Vagina (tissue), 2 donors: Measurements from ENCODE around the gene GRB2. TPM values are rescaled to one million over a fixed set of nuclear protein-coding genes. Genes with fewer than 3 reads are reported as not detected.

Experiments
- DNase-seq, 2 donors: peaks; one replicate each; pipeline ENCODE4 v3.0.0-alpha.2; 2017; ENCODE audit errors: extremely low spot score in 2 of 2
- H3K27ac ChIP-seq: fragments of 200-600 bp; sonication (generic); one replicate; pipeline ENCODE4 v1.5.1; 2019
- H3K27me3 ChIP-seq: fragments of 200-600 bp; sonication (generic); one replicate; pipeline ENCODE4 v1.5.1; 2019
- H3K36me3 ChIP-seq, 2 donors: fragments of 200-600 bp; sonication (generic); one replicate each; pipeline ENCODE4 v1.5.1; 2017 to 2019
- H3K4me1 ChIP-seq: fragments of 200-600 bp; sonication (generic); one replicate; pipeline ENCODE4 v1.5.1; 2019
- H3K4me3 ChIP-seq, 2 donors: fragments of 200-600 bp; sonication (generic); 1 replicate in 1 of 2; 2 replicates in 1 of 2; pipeline ENCODE4 v1.5.1; 2016 to 2019
- H3K9me3 ChIP-seq: fragments of 200-600 bp; sonication (generic); one replicate; pipeline ENCODE4 v1.5.1; 2019
- CTCF ChIP-seq, 3 experiments: fragments of 450-650 bp in 2 of 3; fragments of 200-600 bp in 1 of 3; sonication (generic) in 1 of 3; IDR thresholded peaks; one replicate each; pipeline ENCODE4 v1.5.1; 2017 to 2019; ENCODE audit warnings: antibody characterized with exemption in 3 of 3, mild to moderate bottlenecking in 2 of 3, moderate library complexity in 2 of 3
- POLR2A ChIP-seq, 2 donors: fragments of 450-650 bp; IDR thresholded peaks; one replicate each; pipeline ENCODE4 v1.6.1; 2017; ENCODE audit warnings: antibody characterized with exemption in 2 of 2, mild to moderate bottlenecking in 2 of 2, moderate library complexity in 2 of 2
- POLR2AphosphoS5 ChIP-seq, 2 donors: sonication (generic); formaldehyde crosslinking; IDR thresholded peaks; one replicate each; pipeline ENCODE4 v1.9.0; 2017; ENCODE audit warnings: antibody characterized with exemption in 2 of 2, mild to moderate bottlenecking in 2 of 2, low read depth in 1 of 2; ENCODE audit not compliant: insufficient read depth in 1 of 2
- intact Hi-C: fragments of 100-400 bp; cut with DNase I; formaldehyde crosslinking; loops from one replicate; pipeline ENCODE4 v1.15.1; 2023
- total RNA-seq: library from RNA; depleted of rRNA; stranded (reverse); fragments of >200 nt; gene quantifications from one replicate; pipeline ENCODE4 v1.2.3, GENCODE V29; 2016

The GRB2 gene
- total RNA-seq, 1 donor from 2014 or later = 71.9 TPM

GRCh38 chr17:75289832-75290337 lies 115.6 kb downstream of the GRB2 start:
- Histone ChIP-seq H3K9me3 (no peaks in the 10 kb centered on the region), H3K4me3 (peak overlapping the region; percentile 58 to 70), H3K27ac (peak overlapping the region; percentile 83), H3K27me3 (no peaks in the 10 kb centered on the region), H3K36me3 (no peaks in the 10 kb centered on the region), H3K4me1 (peaks cover 7% of the 10 kb centered on the region)
- TF ChIP-seq CTCF (IDR thresholded peaks at IDR 0.05) = no peak
- no peak for TF ChIP-seq POLR2AphosphoS5 (IDR thresholded peaks at IDR 0.05; ENCODE audit: insufficient read depth in 1 of 2, low read depth in 1 of 2)
- no peak for TF ChIP-seq POLR2A (IDR thresholded peaks at IDR 0.05)
- intact Hi-C loops = no loop called here
- DNase-seq = no peak

- no peaks in the 10 kb centered on the region for H3K27me3 ChIP-seq
- TF ChIP-seq POLR2AphosphoS5 (IDR thresholded peaks at IDR 0.05; ENCODE audit: insufficient read depth in 1 of 2, low read depth in 1 of 2) (peak; percentile 91 to 96), CTCF (IDR thresholded peaks at IDR 0.05) (no peak), POLR2A (IDR thresholded peaks at IDR 0.05) (peak in 1 of 2 donors; percentile 92)
- intact Hi-C loops = no loop called here
- H3K4me1 ChIP-seq = peaks cover 7% of the 10 kb centered on the region
- H3K27ac ChIP-seq = peak within 1 kb of the TSS; percentile 83
- no peaks in the 10 kb centered on the region for H3K36me3 ChIP-seq
- peak; percentile 99 for DNase-seq
- H3K4me3 ChIP-seq = peak within 1 kb of the TSS; percentile 58 to 70
- no peaks in the 10 kb centered on the region for H3K9me3 ChIP-seq
Measured at GRCh38 chr17:75289115-75289831, 116.2 kb downstream of the GRB2 start, which contains the start of gene SLC25A19. TSS of gene SLC25A19 (minus strand) at chr17:75289433. CDS start at chr17:75286764, 2,669 bp downstream.

- Histone ChIP-seq H3K9me3 (no peaks in the 10 kb centered on the region), H3K27me3 (no peaks in the 10 kb centered on the region), H3K36me3 (no peaks in the 10 kb centered on the region), H3K4me1 (peaks cover 7% of the 10 kb centered on the region), H3K4me3 (peak overlapping the region; percentile 58 to 70), H3K27ac (peak overlapping the region; percentile 83)
- no peak for TF ChIP-seq POLR2AphosphoS5 (IDR thresholded peaks at IDR 0.05; ENCODE audit: insufficient read depth in 1 of 2, low read depth in 1 of 2)
- TF ChIP-seq CTCF (IDR thresholded peaks at IDR 0.05) = no peak
- no peak for TF ChIP-seq POLR2A (IDR thresholded peaks at IDR 0.05)
- intact Hi-C loops = no loop called here
- no peak for DNase-seq
Measured at GRCh38 chr17:75288770-75289114, 116.7 kb downstream of the GRB2 start.

GRCh38 chr17:75288359-75288758 lies 117.1 kb downstream of the GRB2 start:
- peak overlapping the region; percentile 83 for H3K27ac ChIP-seq
- no peaks in the 10 kb centered on the region for H3K36me3 ChIP-seq
- TF ChIP-seq POLR2AphosphoS5 (IDR thresholded peaks at IDR 0.05; ENCODE audit: insufficient read depth in 1 of 2, low read depth in 1 of 2) (no peak), CTCF (IDR thresholded peaks at IDR 0.05) (no peak), POLR2A (IDR thresholded peaks at IDR 0.05) (no peak)
- H3K4me3 ChIP-seq = peak overlapping the region; percentile 58 to 70
- intact Hi-C loops = no loop called here
- H3K9me3 ChIP-seq = no peaks in the 10 kb centered on the region
- no peak for DNase-seq
- peaks cover 7% of the 10 kb centered on the region for H3K4me1 ChIP-seq
- H3K27me3 ChIP-seq = no peaks in the 10 kb centered on the region

GRCh38 chr17:75287221-75287620 lies 118.3 kb downstream of the GRB2 start:
- Histone ChIP-seq H3K27ac (no peak overlapping the region), H3K36me3 (no peaks in the 10 kb centered on the region), H3K9me3 (no peaks in the 10 kb centered on the region), H3K4me1 (peaks cover 7% of the 10 kb centered on the region), H3K27me3 (no peaks in the 10 kb centered on the region), H3K4me3 (no peak overlapping the region)
- TF ChIP-seq CTCF (IDR thresholded peaks at IDR 0.05) = no peak
- TF ChIP-seq POLR2AphosphoS5 (IDR thresholded peaks at IDR 0.05; ENCODE audit: insufficient read depth in 1 of 2, low read depth in 1 of 2) = no peak
- TF ChIP-seq POLR2A (IDR thresholded peaks at IDR 0.05) = no peak
- intact Hi-C loops = no loop called here
- no peak for DNase-seq
